Cardiac muscle cell (in vitro differentiated cells and primary cell): ENCODE measurements around the gene TMEM145. TPM values are rescaled to one million over a fixed set of nuclear protein-coding genes. Genes with fewer than 3 reads are reported as not detected.
A peak's percentile ranks its signal among the peaks of the same experiment; 100 is the strongest.
"Not testable (repeated sequence)": the region's sequence is repeated elsewhere in the genome, so short reads cannot be mapped to it uniquely, and the experiment has no call there.

ENCODE experiments used
- DNase-seq, 2 donors: peaks; one replicate each; pipeline versions ENCODE4 v3.0.0 to v3.0.0-alpha.2; 2010 to 2017; ENCODE audit warnings: low read depth in 1 of 2, low spot score in 1 of 2
- H3K27ac ChIP-seq: fragments of 200-600 bp; sonication (generic); 2 replicates; pipeline ENCODE4 v1.5.1; 2016
- H3K27me3 ChIP-seq: fragments of 200-600 bp; sonication (generic); 2 replicates; pipeline ENCODE4 v1.6.0; 2016; ENCODE audit warnings: control low read depth
- H3K36me3 ChIP-seq: fragments of 200-600 bp; sonication (generic); 2 replicates; pipeline ENCODE4 v1.5.1; 2016; ENCODE audit warnings: control low read depth
- H3K4me1 ChIP-seq: fragments of 200-600 bp; sonication (generic); 2 replicates; pipeline ENCODE4 v1.8.1; 2017; ENCODE audit warnings: low read depth, mild to moderate bottlenecking, mixed run types
- H3K4me3 ChIP-seq: fragments of 200-600 bp; sonication (generic); 2 replicates; pipeline ENCODE4 v1.5.1; 2016; ENCODE audit warnings: mild to moderate bottlenecking
- H3K9me3 ChIP-seq: fragments of 200-600 bp; sonication (generic); 2 replicates; pipeline ENCODE4 v1.5.1; 2017; ENCODE audit warnings: low read depth, mild to moderate bottlenecking, control low read depth
- CTCF ChIP-seq: IDR thresholded peaks from 2 replicates; pipeline ENCODE4 v1.5.1; 2012; ENCODE audit warnings: low read depth, mild to moderate bottlenecking, low read length
- polyA plus RNA-seq: library from polyadenylated mRNA; unstranded; fragments of >200 nt; fragmentation: Nextera tagmentation; extraction: Ambion mirVana; gene quantifications from 2 replicates; pipeline ENCODE4 v1.2.1, GENCODE V29; 2016
- total RNA-seq: library from RNA; depleted of rRNA; stranded (reverse); fragments of >200 nt; gene quantifications from 2 replicates; pipeline ENCODE4 v1.2.3, GENCODE V29; 2016

The TMEM145 gene
- total RNA-seq = 0.18 and 3.7 TPM in 2 replicates
- 0.47 and 3.8 TPM in 2 replicates for polyA plus RNA-seq

DNA sequence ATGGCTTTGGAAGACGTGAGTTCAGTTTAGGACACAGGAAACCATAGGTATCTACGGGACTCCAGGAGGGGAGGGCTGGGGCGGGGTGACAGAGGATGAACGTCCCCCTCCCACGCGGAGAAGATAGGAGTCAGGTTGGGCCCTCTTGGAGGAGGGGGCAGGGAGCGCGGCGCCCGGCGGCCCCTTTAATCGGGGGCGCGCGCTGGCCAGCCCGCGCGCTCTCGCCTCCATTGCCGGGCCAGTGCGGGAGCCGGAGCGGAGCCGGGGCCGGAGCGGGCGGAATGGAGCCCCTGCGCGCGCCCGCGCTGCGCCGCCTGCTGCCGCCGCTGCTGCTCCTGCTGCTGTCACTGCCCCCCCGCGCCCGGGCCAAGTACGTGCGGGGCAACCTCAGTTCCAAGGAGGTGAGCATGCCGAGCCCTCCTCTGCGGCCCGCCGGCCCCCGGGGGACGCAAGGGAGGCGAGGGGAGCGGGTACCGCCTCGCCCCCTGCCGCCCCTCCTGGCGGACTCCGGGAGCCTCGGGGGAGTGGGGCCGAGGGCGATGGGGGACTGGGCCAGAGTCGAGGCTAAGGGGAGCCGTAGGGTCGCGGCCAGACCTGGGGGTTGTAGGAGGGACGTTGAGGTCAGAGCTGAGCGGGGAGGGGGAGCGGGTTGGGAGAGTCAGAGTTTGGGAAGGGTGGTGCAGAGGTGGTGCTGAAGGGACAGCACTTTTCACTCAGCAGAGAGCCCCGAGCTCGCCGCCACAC is at the start of gene TMEM145:
Gene TMEM145, plus strand, starts transcription at position 214 of the 744 bp plus-strand sequence. Its CDS starts 68 bp downstream, at position 282.
- Histone ChIP-seq H3K27ac (no peak within 1 kb of the TSS), H3K9me3 (no peaks in the 10 kb centered on the region), H3K36me3 (no peaks in the 10 kb centered on the region), H3K4me3 (peak within 1 kb of the TSS; percentile 49), H3K4me1 (no peaks in the 10 kb centered on the region), H3K27me3 (peaks cover 21% of the 10 kb centered on the region)
- DNase-seq = peak; percentile 52 to 84
- peak; percentile 21 for TF ChIP-seq CTCF

- not testable (repeated sequence) for H3K4me1 ChIP-seq, H3K9me3 ChIP-seq, DNase-seq, H3K4me3 ChIP-seq, H3K27me3 ChIP-seq, H3K27ac ChIP-seq, H3K36me3 ChIP-seq
Measured at GRCh38 chr19:42266105-42266504, 47.0 kb upstream of the TMEM145 start.

DNA sequence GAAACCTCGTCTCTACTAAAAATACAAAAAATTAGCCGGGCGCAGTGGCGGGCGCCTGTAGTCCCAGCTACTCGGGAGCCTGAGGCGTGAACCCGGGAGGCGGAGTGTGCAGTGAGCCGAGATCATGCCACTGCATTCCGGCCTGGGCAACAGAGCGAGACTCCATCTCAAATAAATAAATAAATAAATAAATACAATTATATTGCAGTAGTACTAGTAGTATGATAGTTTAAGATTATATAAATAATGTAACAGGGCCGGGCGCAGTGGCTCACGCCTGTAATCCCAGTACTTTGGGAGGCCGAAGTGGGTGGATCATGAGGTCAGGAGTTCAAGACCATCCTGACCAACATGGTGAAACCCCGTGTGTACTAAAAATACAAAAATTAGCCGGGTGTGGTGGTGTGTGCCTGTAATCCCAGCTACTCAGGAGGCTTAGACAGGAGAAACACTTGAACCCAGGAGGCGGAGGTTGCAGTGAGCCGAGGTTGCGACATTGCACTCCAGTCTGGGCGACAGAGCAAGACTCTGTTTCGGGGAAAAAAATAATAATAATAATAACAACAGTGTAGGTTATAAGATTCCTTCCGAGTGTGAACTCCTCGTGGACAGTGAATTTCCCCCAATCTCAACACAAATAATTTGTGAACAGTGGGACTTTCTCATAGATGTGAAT is 46.0 kb upstream of the TMEM145 start:
- H3K36me3 ChIP-seq, H3K27ac ChIP-seq, H3K27me3 ChIP-seq, H3K9me3 ChIP-seq, H3K4me3 ChIP-seq, H3K4me1 ChIP-seq, DNase-seq: not testable (repeated sequence)

GRCh38 chr19:42267644-42268141 is 45.4 kb upstream of the TMEM145 start:
- DNase-seq = no peak
- Histone ChIP-seq H3K4me1 (peaks cover 6% of the 10 kb centered on the region), H3K4me3 (peak overlapping the region; percentile 58), H3K9me3 (no peaks in the 10 kb centered on the region), H3K27me3 (no peaks in the 10 kb centered on the region), H3K27ac (peak overlapping the region; percentile 6), H3K36me3 (no peaks in the 10 kb centered on the region)
- no peak for TF ChIP-seq CTCF

DNA sequence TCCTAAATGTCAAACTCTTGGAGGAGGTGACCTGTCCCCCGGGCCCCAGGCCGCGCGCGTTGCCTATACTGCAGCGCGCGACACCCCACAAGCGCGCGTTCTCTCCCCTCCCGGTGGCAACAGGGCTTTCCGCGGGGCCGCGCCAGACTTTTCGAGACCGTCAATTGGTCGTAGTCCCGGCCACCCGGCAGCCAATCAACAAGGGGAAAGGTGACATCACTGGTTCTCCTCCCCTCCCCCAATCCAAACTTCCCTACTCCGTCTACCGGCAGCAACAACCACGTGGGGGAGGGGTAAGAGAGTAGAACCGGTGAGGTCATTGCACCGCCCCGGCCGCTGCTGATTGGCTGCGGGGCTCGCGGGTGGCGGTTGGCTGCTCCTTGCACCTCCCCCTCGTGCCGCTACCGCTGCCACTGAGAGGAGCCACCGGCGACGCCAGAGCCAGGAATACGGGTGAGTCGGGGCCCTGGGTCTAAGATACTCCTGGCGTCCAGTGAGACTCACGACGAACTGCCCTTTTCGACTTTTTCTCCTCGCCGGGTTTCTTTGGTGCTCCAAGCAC is 44.9 kb upstream of the TMEM145 start:
- TF ChIP-seq CTCF = no peak
- no peaks in the 10 kb centered on the region for H3K27me3 ChIP-seq
- no peaks in the 10 kb centered on the region for H3K36me3 ChIP-seq
- H3K27ac ChIP-seq = peak overlapping the region; percentile 98
- peak overlapping the region; percentile 58 for H3K4me3 ChIP-seq
- H3K9me3 ChIP-seq = no peaks in the 10 kb centered on the region
- peaks cover 6% of the 10 kb centered on the region for H3K4me1 ChIP-seq
- peak; percentile 100 for DNase-seq

DNA sequence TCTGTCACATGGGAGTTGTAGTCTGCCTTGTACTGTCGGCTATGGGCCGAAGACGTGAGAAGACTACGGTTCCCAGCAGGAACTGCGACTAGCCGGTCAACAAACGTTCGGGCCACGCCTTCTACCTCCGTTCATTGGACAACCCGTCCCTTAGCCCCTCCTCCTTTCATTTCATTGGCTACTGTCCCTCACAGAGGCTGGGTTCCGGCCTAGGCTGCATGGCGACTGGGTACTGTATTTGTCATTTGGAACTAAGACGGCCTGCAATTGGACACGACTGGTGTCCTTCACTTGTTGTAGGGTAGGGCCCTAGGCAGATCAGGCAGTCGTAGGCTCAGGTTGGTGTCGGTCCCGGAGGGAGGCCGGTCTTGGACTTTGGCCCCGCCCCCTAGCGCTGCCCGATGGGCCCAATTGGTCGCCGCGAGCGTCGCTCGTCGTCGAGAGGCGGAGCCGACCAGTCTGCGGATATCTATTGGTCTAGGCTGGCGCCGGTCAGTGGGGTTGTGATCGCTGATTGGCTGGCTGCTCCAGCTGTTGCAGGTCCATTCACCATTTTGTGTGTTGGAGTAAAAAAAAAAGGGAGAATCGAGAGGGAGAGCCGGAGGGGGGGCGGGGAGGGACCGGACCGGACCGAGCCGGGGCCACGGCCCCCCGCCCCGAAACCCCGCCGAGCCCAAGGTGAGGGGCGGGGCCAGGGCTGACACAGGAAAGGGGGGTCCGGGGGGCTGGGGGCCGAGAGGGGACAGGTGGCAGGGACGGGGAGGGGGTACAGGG is 44.2 kb upstream of the TMEM145 start, which contains the start of gene CIC:
Gene CIC, plus strand, starts transcription at position 549 of the 774 bp plus-strand sequence. CDS start 2,532 bp downstream, outside the sequence.
- Histone ChIP-seq H3K36me3 (no peaks in the 10 kb centered on the region), H3K9me3 (no peaks in the 10 kb centered on the region), H3K27me3 (no peaks in the 10 kb centered on the region), H3K27ac (peak within 1 kb of the TSS; percentile 98), H3K4me3 (peak within 1 kb of the TSS; percentile 60), H3K4me1 (peaks cover 6% of the 10 kb centered on the region)
- no peak for TF ChIP-seq CTCF
- peak; percentile 100 for DNase-seq
